Cardiac muscle cell (in vitro differentiated cells and primary cell): Measurements from ENCODE around the gene NDST1. TPM values are rescaled to one million over a fixed set of nuclear protein-coding genes. Genes with fewer than 3 reads are reported as not detected.
A peak's percentile ranks its signal among the peaks of the same experiment; 100 is the strongest.

Experiments used
- DNase-seq, 2 donors: peaks; one replicate each; pipeline versions ENCODE4 v3.0.0 to v3.0.0-alpha.2; 2010 to 2017; ENCODE audit warnings: low read depth in 1 of 2, low spot score in 1 of 2
- H3K27ac ChIP-seq: fragments of 200-600 bp; sonication (generic); 2 replicates; pipeline ENCODE4 v1.5.1; 2016
- H3K27me3 ChIP-seq: fragments of 200-600 bp; sonication (generic); 2 replicates; pipeline ENCODE4 v1.6.0; 2016; ENCODE audit warnings: control low read depth
- H3K36me3 ChIP-seq: fragments of 200-600 bp; sonication (generic); 2 replicates; pipeline ENCODE4 v1.5.1; 2016; ENCODE audit warnings: control low read depth
- H3K4me1 ChIP-seq: fragments of 200-600 bp; sonication (generic); 2 replicates; pipeline ENCODE4 v1.8.1; 2017; ENCODE audit warnings: low read depth, mild to moderate bottlenecking, mixed run types
- H3K4me3 ChIP-seq: fragments of 200-600 bp; sonication (generic); 2 replicates; pipeline ENCODE4 v1.5.1; 2016; ENCODE audit warnings: mild to moderate bottlenecking
- H3K9me3 ChIP-seq: fragments of 200-600 bp; sonication (generic); 2 replicates; pipeline ENCODE4 v1.5.1; 2017; ENCODE audit warnings: low read depth, mild to moderate bottlenecking, control low read depth
- CTCF ChIP-seq: IDR thresholded peaks from 2 replicates; pipeline ENCODE4 v1.5.1; 2012; ENCODE audit warnings: low read depth, mild to moderate bottlenecking, low read length
- polyA plus RNA-seq: library from polyadenylated mRNA; unstranded; fragments of >200 nt; fragmentation: Nextera tagmentation; extraction: Ambion mirVana; gene quantifications from 2 replicates; pipeline ENCODE4 v1.2.1, GENCODE V29; 2016
- total RNA-seq: library from RNA; depleted of rRNA; stranded (reverse); fragments of >200 nt; gene quantifications from 2 replicates; pipeline ENCODE4 v1.2.3, GENCODE V29; 2016

The NDST1 gene
- 79.8 and 97.6 TPM in 2 replicates for total RNA-seq
- polyA plus RNA-seq, result 26.6 and 34.9 TPM in 2 replicates

- Histone ChIP-seq H3K4me1 (peaks cover 46% of the 10 kb centered on the region), H3K27ac (peak within 1 kb of the TSS; percentile 83)
These were observed at the start of gene NDST1 for GRCh38 chr5:150507474-150508276. Gene NDST1 (plus strand): TSS chr5:150508131. CDS start chr5:150521255, 13,124 bp downstream.

GRCh38 chr5:150458802-150459557, 49.0 kb upstream of the NDST1 start:
- Histone ChIP-seq H3K9me3 (no peaks in the 10 kb centered on the region), H3K4me3 (no peak overlapping the region), H3K36me3 (no peaks in the 10 kb centered on the region), H3K4me1 (peaks cover 13% of the 10 kb centered on the region), H3K27ac (no peak overlapping the region), H3K27me3 (no peaks in the 10 kb centered on the region)
- peak; percentile 69 for TF ChIP-seq CTCF
- peak; percentile 71 to 78 for DNase-seq

More at GRCh38 chr5:150507474-150508276, at the start of gene NDST1:
- Histone ChIP-seq H3K36me3 (no peaks in the 10 kb centered on the region), H3K27me3 (no peaks in the 10 kb centered on the region), H3K9me3 (no peaks in the 10 kb centered on the region), H3K4me3 (no peak within 1 kb of the TSS)
- no peak for DNase-seq
- TF ChIP-seq CTCF, result no peak

GRCh38 chr5:150460781-150461180, 47.1 kb upstream of the NDST1 start:
- no peak overlapping the region for H3K4me3 ChIP-seq
- DNase-seq, result no peak
- H3K9me3 ChIP-seq, result no peaks in the 10 kb centered on the region
- peak overlapping the region; percentile 55 for H3K27ac ChIP-seq
- H3K27me3 ChIP-seq, result no peaks in the 10 kb centered on the region
- TF ChIP-seq CTCF, result no peak
- no peaks in the 10 kb centered on the region for H3K36me3 ChIP-seq
- H3K4me1 ChIP-seq, result peaks cover 13% of the 10 kb centered on the region

- Histone ChIP-seq H3K27me3 (no peaks in the 10 kb centered on the region), H3K4me1 (peaks cover 13% of the 10 kb centered on the region), H3K9me3 (no peaks in the 10 kb centered on the region), H3K36me3 (no peaks in the 10 kb centered on the region), H3K27ac (peak overlapping the region; percentile 55), H3K4me3 (no peak overlapping the region)
- peak in 1 of 2 donors; percentile 24 for DNase-seq
- no peak for TF ChIP-seq CTCF
These were observed 46.7 kb upstream of the NDST1 start for GRCh38 chr5:150461231-150461630.

GRCh38 chr5:150464554-150465012, 43.3 kb upstream of the NDST1 start:
- H3K9me3 ChIP-seq, result no peaks in the 10 kb centered on the region
- H3K36me3 ChIP-seq, result no peaks in the 10 kb centered on the region
- peaks cover 13% of the 10 kb centered on the region for H3K4me1 ChIP-seq
- peak in 1 of 2 donors; percentile 78 for DNase-seq
- no peak overlapping the region for H3K27ac ChIP-seq
- TF ChIP-seq CTCF, result no peak
- no peak overlapping the region for H3K4me3 ChIP-seq
- no peaks in the 10 kb centered on the region for H3K27me3 ChIP-seq
